B cell (primary cell): Measurements from ENCODE around the gene RAI2. TPM values are rescaled to one million over a fixed set of nuclear protein-coding genes. Genes with fewer than 3 reads are reported as not detected.

ENCODE experiments used
- ATAC-seq: fragments of 200-7000 bp; cut with Tn5 transposase; one replicate; pipeline ENCODE4 v1.10.0; 2021; ENCODE audit warnings: low read depth, mild to moderate bottlenecking, moderate number of reproducible peaks, moderate library complexity
- CTCF ChIA-PET: fragments of 350-600 bp; sonication (Branson Sonifier 250); formaldehyde crosslinking; loops from one replicate; lab custom pipeline; 2021; ENCODE audit warnings: antibody characterized with exemption, inconsistent platforms; lab: Charles Lee
- POLR2A ChIA-PET: fragments of 350-600 bp; sonication (Branson Sonifier 250); formaldehyde crosslinking; loops from one replicate; lab custom pipeline; 2021; ENCODE audit warnings: antibody characterized with exemption; lab: Charles Lee
- DNase-seq: peaks from one replicate; pipeline ENCODE4 v3.0.0; 2013
- H2AFZ ChIP-seq: 2 replicates; pipeline ENCODE4 v1.6.1; 2012; ENCODE audit warnings: mild to moderate bottlenecking, low read depth, low read length; ENCODE audit not compliant: insufficient read depth, poor library complexity, severe bottlenecking
- H3K27ac ChIP-seq, 2 donors: 1 replicate in 1 of 2; 2 replicates in 1 of 2; pipeline ENCODE4 v1.5.1; 2012 to 2013; ENCODE audit warnings: low read length in 2 of 2, mild to moderate bottlenecking in 2 of 2, moderate library complexity in 1 of 2
- H3K27me3 ChIP-seq, 4 experiments: fragments of 200-600 bp in 1 of 4; sonication (generic) in 1 of 4; replicated peaks in 1 of 4; 1 replicate in 2 of 4; 2 replicates in 2 of 4; pipeline versions ENCODE4 v1.6.1 to v1.7.0; 2013 to 2016; ENCODE audit warnings: low read length in 3 of 4, mild to moderate bottlenecking in 2 of 4, mixed read lengths in 1 of 4, moderate library complexity in 1 of 4; ENCODE audit not compliant: insufficient read depth in 4 of 4, control insufficient read depth in 3 of 4; ENCODE audit errors: control extremely low read depth in 1 of 4
- H3K36me3 ChIP-seq, 2 experiments: replicated peaks in 1 of 2; 1 replicate in 1 of 2; 2 replicates in 1 of 2; pipeline versions ENCODE4 v1.6.1 to v1.7.1; 2013; ENCODE audit warnings: low read length in 1 of 2; ENCODE audit not compliant: insufficient read depth in 2 of 2, control insufficient read depth in 1 of 2; ENCODE audit errors: control extremely low read depth in 1 of 2, extremely low read depth in 1 of 2
- H3K4me1 ChIP-seq, 2 donors: fragments of 200-600 bp in 1 of 2; sonication (generic) in 1 of 2; 1 replicate in 1 of 2; 2 replicates in 1 of 2; pipeline versions ENCODE4 v1.5.1 to v1.6.1; 2013 to 2017; ENCODE audit warnings: low read length in 2 of 2; ENCODE audit not compliant: control insufficient read depth in 2 of 2, insufficient read depth in 2 of 2
- H3K4me2 ChIP-seq: replicated peaks from 2 replicates; pipeline ENCODE3; 2012; ENCODE audit warnings: mild to moderate bottlenecking, low read depth, low read length; ENCODE audit not compliant: poor library complexity, severe bottlenecking
- H3K4me3 ChIP-seq, 5 experiments: fragments of 200-600 bp in 1 of 5; sonication (generic) in 1 of 5; 1 replicate in 3 of 5; 2 replicates in 2 of 5; pipeline versions ENCODE4 v1.5.1 to v1.7.0; 2011 to 2016; ENCODE audit warnings: low read length in 4 of 5, mild to moderate bottlenecking in 4 of 5, low read depth in 2 of 5, control low read depth in 1 of 5, moderate library complexity in 1 of 5; ENCODE audit not compliant: insufficient read depth in 1 of 5; ENCODE audit errors: control extremely low read depth in 1 of 5, extremely low read depth in 1 of 5
- H3K79me2 ChIP-seq: fragments of 200-600 bp; sonication (generic); one replicate; pipeline ENCODE4 v1.6.0; 2016; ENCODE audit warnings: low read length; ENCODE audit not compliant: control insufficient read depth, insufficient read depth
- H3K9ac ChIP-seq: fragments of 200-600 bp; sonication (generic); 2 replicates; pipeline ENCODE4 v1.6.1; 2017; ENCODE audit warnings: mild to moderate bottlenecking, low read length, moderate library complexity
- H3K9me3 ChIP-seq, 3 donors: one replicate each; pipeline versions ENCODE4 v1.6.1 to v1.7.1; 2013; ENCODE audit warnings: low read length in 2 of 3; ENCODE audit not compliant: control insufficient read depth in 2 of 3, insufficient read depth in 1 of 3; ENCODE audit errors: control extremely low read depth in 1 of 3
- H4K20me1 ChIP-seq: 2 replicates; pipeline ENCODE4 v1.6.0; 2012; ENCODE audit warnings: mild to moderate bottlenecking, low read length; ENCODE audit not compliant: insufficient read depth, control insufficient read depth, poor library complexity, severe bottlenecking
- H3K27ac Mint-ChIP-seq: one replicate; pipeline ENCODE4 v1.8.0; 2021; ENCODE audit warnings: mixed read lengths
- H3K27me3 Mint-ChIP-seq: one replicate; pipeline ENCODE4 v1.8.0; 2021; ENCODE audit warnings: mixed read lengths
- H3K4me1 Mint-ChIP-seq: one replicate; pipeline ENCODE4 v1.8.0; 2021; ENCODE audit warnings: mixed read lengths
- H3K4me3 Mint-ChIP-seq: one replicate; pipeline ENCODE4 v1.8.0; 2021; ENCODE audit warnings: mixed read lengths
- H3K9me3 Mint-ChIP-seq: one replicate; pipeline ENCODE4 v1.8.0; 2022; ENCODE audit warnings: mixed read lengths; ENCODE audit not compliant: insufficient read depth
- CTCF ChIP-seq: fragments of 200-600 bp; IDR thresholded peaks from one replicate; pipeline ENCODE4 v1.8.0; 2022; ENCODE audit warnings: antibody characterized with exemption, mild to moderate bottlenecking
- EZH2 ChIP-seq: IDR thresholded peaks from 2 replicates; pipeline ENCODE4 v1.6.1; 2012; ENCODE audit warnings: borderline replicate concordance, low read depth, mild to moderate bottlenecking, moderate library complexity, low read length; ENCODE audit not compliant: insufficient read depth, poor library complexity, severe bottlenecking
- WGBS: methylation state at CpG from one replicate; pipeline ENCODE4 v1.1.5; 2013; ENCODE audit warnings: missing lambda C conversion rate; ENCODE audit not compliant: insufficient coverage; 5-methylcytosine and 5-hydroxymethylcytosine counted together
- intact Hi-C: fragments of 100-400 bp; cut with micrococcal nuclease; formaldehyde crosslinking; loops from one replicate; pipeline ENCODE4 v1.10.0; 2022
- polyA plus RNA-seq: library from polyadenylated mRNA; depleted of rRNA; stranded (reverse); fragments of >200 nt; gene quantifications from 2 replicates; pipeline ENCODE4 v1.2.3, GENCODE V29; 2012
- total RNA-seq, 2 donors: library from RNA; stranded (reverse); fragments of 120-200 nt in 1 of 2; gene quantifications; 1 replicate in 1 of 2; 2 replicates in 1 of 2; pipeline versions ENCODE4 v1.2.3 to v1.2.4, GENCODE V29; 2013 to 2022

The RAI2 gene
- total and polyA plus RNA-seq, 2 donors (not counting 1 experiment from before 2014, with no cell fraction given) = not detected

- Histone ChIP-seq H3K9ac (no peak overlapping the region), H3K36me3 (no peaks in the 10 kb centered on the region), H3K27ac (no peak overlapping the region), H3K79me2 (no peaks in the 10 kb centered on the region), H3K4me2 (no peak overlapping the region), H3K4me1 (no peaks in the 10 kb centered on the region), H3K9me3 (no peaks in the 10 kb centered on the region), H4K20me1 (no peaks in the 10 kb centered on the region), H3K27me3 (no peaks in the 10 kb centered on the region), H2AFZ (no peak overlapping the region), H3K4me3 (no peak overlapping the region)
- ChIA-PET POLR2A (no interaction called here), CTCF (no interaction called here)
- ATAC-seq = no peak
- Mint-ChIP-seq H3K9me3 (no peaks in the 10 kb centered on the region), H3K4me3 (no peak overlapping the region), H3K27ac (no peak overlapping the region), H3K27me3 (no peaks in the 10 kb centered on the region), H3K4me1 (no peaks in the 10 kb centered on the region)
- intact Hi-C loops = no loop called here
- TF ChIP-seq CTCF (no peak), EZH2 (no peak)
- DNase-seq = no peak
- no CpG with 5 or more reads among the region's 2 CpGs for WGBS
Measured at GRCh38 chrX:17844236-17844635, 16.9 kb downstream of the RAI2 start.

- TF ChIP-seq CTCF (no peak), EZH2 (no peak)
- DNase-seq = no peak
- intact Hi-C loops = no loop called here
- Histone ChIP-seq H3K4me2 (no peak overlapping the region), H2AFZ (no peak overlapping the region), H3K36me3 (no peaks in the 10 kb centered on the region), H3K27me3 (no peaks in the 10 kb centered on the region), H3K27ac (no peak overlapping the region), H3K9ac (no peak overlapping the region), H3K79me2 (no peaks in the 10 kb centered on the region), H4K20me1 (no peaks in the 10 kb centered on the region), H3K4me1 (no peaks in the 10 kb centered on the region), H3K9me3 (no peaks in the 10 kb centered on the region), H3K4me3 (no peak overlapping the region)
- Mint-ChIP-seq H3K27ac (no peak overlapping the region), H3K9me3 (no peaks in the 10 kb centered on the region), H3K27me3 (peaks cover 4% of the 10 kb centered on the region), H3K4me3 (no peak overlapping the region), H3K4me1 (no peaks in the 10 kb centered on the region)
- ChIA-PET CTCF (no interaction called here), POLR2A (no interaction called here)
- whole genome bisulfite sequencing = 90% methylated on average over 2 of the region's 6 CpGs
- ATAC-seq = no peak
Measured at GRCh38 chrX:17842769-17843525, 18.2 kb downstream of the RAI2 start.
